ENCODE measurements around the gene TCEANC2.

Gene TCEANC2

GRCh38 chr1:54117815-54118563 is 64.6 kb downstream of the TCEANC2 start:
- DNase-seq: no peak

- peak; percentile 90 for DNase-seq
These were observed 65.3 kb downstream of the TCEANC2 start for GRCh38 chr1:54118704-54119103.

GRCh38 chr1:54120018-54120697 is 66.8 kb downstream of the TCEANC2 start:
- no peak for DNase-seq

GRCh38 chr1:54120698-54121481 is 67.5 kb downstream of the TCEANC2 start:
- no peak for DNase-seq

GRCh38 chr1:54121482-54122134 is 68.2 kb downstream of the TCEANC2 start:
- DNase-seq: peak; percentile 84

- DNase-seq: no peak
These were observed 68.8 kb downstream of the TCEANC2 start for GRCh38 chr1:54122135-54122751.

GRCh38 chr1:54122992-54123391 is 69.6 kb downstream of the TCEANC2 start:
- no peak for DNase-seq

GRCh38 chr1:54124472-54124871 is 71.1 kb downstream of the TCEANC2 start:
- no peak for DNase-seq

- DNase-seq: no peak
These were observed 71.5 kb downstream of the TCEANC2 start for GRCh38 chr1:54124906-54125305.

- no peak for DNase-seq
These were observed 72.1 kb downstream of the TCEANC2 start for GRCh38 chr1:54125386-54126070.

- no peak for DNase-seq
These were observed 72.9 kb downstream of the TCEANC2 start for GRCh38 chr1:54126271-54126815.

GRCh38 chr1:54127594-54128300 is 74.3 kb downstream of the TCEANC2 start:
- no peak for DNase-seq

- no peak for DNase-seq
These were observed 76.5 kb downstream of the TCEANC2 start for GRCh38 chr1:54129858-54130257.

- no peak for DNase-seq
These were observed 78.0 kb downstream of the TCEANC2 start for GRCh38 chr1:54131419-54131818.

- DNase-seq: peak; percentile 35
These were observed 79.1 kb downstream of the TCEANC2 start for GRCh38 chr1:54132495-54132894.

GRCh38 chr1:54134295-54134694 is 80.9 kb downstream of the TCEANC2 start:
- no peak for DNase-seq

GRCh38 chr1:54135436-54136120 is 82.2 kb downstream of the TCEANC2 start:
- DNase-seq: peak; percentile 85

- no peak for DNase-seq
These were observed 83.0 kb downstream of the TCEANC2 start for GRCh38 chr1:54136269-54136896.

- DNase-seq: peak; percentile 38
These were observed 83.6 kb downstream of the TCEANC2 start for GRCh38 chr1:54136963-54137533.
